ENCODE results near the gene SMARCA4.
"Not testable (repeated sequence)": the region's sequence is repeated elsewhere in the genome, so short reads cannot be mapped to it uniquely, and the experiment has no call there.

SMARCA4 gene

DNA sequence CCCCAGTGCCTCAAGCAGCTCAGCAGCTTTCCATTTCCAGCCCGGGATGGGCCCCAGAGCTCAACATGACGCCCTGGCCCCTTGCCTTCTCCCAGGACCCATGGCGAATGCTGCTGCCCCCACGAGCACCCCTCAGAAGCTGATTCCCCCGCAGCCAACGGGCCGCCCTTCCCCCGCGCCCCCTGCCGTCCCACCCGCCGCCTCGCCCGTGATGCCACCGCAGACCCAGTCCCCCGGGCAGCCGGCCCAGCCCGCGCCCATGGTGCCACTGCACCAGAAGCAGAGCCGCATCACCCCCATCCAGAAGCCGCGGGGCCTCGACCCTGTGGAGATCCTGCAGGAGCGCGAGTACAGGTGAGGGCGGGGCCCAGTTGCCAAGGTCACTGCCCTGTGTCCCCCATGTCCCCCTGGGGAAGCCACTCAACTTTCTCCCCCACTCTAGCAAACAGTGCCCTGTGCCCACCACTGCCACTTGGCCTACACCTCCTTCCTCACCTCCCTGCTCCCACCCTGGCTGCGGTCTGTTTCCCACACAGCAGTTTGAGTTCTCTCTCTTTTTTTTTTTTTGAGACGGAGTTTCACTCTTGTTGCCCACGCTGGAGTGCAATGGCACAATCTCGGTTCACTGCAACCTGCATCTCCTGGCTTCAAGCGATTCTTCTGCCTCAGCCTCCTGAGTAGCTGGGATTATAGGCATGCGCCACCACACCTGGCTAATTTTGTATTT lies 26.9 kb downstream of the SMARCA4 start:
- H3K4me3 Mint-ChIP-seq, result no peak overlapping the region
- no peaks in the 10 kb centered on the region for H3K9me3 Mint-ChIP-seq
- peaks cover 3% of the 10 kb centered on the region for H3K4me1 Mint-ChIP-seq
- H3K27ac Mint-ChIP-seq, result no peak overlapping the region
- H3K36me3 Mint-ChIP-seq (ENCODE audit: low read depth), result peaks cover 47% of the 10 kb centered on the region
- TF ChIP-seq, protein P1, sequence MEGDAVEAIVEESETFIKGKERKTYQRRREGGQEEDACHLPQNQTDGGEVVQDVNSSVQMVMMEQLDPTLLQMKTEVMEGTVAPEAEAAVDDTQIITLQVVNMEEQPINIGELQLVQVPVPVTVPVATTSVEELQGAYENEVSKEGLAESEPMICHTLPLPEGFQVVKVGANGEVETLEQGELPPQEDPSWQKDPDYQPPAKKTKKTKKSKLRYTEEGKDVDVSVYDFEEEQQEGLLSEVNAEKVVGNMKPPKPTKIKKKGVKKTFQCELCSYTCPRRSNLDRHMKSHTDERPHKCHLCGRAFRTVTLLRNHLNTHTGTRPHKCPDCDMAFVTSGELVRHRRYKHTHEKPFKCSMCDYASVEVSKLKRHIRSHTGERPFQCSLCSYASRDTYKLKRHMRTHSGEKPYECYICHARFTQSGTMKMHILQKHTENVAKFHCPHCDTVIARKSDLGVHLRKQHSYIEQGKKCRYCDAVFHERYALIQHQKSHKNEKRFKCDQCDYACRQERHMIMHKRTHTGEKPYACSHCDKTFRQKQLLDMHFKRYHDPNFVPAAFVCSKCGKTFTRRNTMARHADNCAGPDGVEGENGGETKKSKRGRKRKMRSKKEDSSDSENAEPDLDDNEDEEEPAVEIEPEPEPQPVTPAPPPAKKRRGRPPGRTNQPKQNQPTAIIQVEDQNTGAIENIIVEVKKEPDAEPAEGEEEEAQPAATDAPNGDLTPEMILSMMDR (IDR thresholded peaks at IDR 0.05; ENCODE audit: unreplicated experiment in 3 of 3), result no peak
- no peaks in the 10 kb centered on the region for H3K27me3 Mint-ChIP-seq (ENCODE audit: low read depth)

DNA sequence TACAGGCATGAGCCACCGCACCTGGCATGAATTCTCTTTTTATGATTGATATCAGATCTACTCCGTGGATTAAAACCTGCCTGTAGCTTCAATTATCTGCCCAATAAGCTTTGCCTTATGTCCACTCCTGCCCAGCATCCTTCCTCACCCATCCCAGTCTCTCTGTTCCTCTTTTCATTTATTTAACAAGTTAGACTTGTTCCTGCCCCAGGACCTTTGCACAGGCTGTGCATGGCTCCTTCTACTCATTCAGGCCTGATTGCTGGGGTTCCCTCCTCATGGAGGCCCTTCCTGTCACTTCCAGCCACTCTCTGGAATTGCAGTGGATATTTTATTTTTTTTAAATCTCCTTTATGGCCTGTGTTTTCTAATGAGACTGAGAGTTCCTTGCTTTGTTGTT lies 27.6 kb downstream of the SMARCA4 start:
- Mint-ChIP-seq H3K4me3 (no peak overlapping the region), H3K27me3 (ENCODE audit: low read depth) (no peaks in the 10 kb centered on the region), H3K4me1 (no peaks in the 10 kb centered on the region), H3K27ac (no peak overlapping the region), H3K9me3 (no peaks in the 10 kb centered on the region), H3K36me3 (ENCODE audit: low read depth) (peaks cover 49% of the 10 kb centered on the region)
- TF ChIP-seq, protein P1 (IDR thresholded peaks at IDR 0.05; ENCODE audit: unreplicated experiment in 3 of 3), result no peak

DNA sequence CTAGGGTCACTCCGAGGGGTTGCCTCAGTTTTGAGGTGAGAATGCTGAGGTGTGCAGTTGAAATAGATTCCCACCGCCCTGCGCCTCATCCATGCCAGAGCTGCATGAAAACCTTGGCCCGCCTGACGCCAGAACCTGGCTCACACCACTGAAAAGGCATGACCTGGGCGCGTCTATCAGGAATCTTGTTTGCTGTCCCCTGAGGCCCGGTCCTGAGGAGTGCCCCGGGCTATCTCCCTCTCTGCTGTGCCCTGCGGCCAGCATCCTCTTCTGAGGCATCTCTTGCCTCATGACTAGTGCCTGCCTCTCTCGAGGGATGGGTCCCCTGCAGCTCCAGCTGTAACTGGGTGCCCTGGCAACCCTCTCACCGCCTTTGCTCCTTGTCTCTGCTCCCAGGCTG lies 28.1 kb downstream of the SMARCA4 start:
- Mint-ChIP-seq H3K27me3 (ENCODE audit: low read depth) (no peaks in the 10 kb centered on the region), H3K4me3 (no peak overlapping the region), H3K4me1 (no peaks in the 10 kb centered on the region)

DNA sequence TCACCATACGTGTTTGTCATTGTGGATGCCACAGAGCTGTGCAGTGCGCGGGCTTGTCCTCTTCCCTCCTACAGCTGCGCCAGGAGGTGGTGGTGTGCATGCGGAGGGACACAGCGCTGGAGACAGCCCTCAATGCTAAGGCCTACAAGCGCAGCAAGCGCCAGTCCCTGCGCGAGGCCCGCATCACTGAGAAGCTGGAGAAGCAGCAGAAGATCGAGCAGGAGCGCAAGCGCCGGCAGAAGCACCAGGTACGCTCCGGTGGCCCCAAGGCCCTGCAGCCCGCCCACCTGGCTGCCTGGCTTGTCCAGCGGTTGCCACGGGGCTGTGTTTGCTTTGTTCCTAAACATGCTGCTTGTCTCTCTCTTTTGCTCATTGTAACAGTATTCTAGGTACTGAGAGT lies 30.2 kb downstream of the SMARCA4 start:
- no peaks in the 10 kb centered on the region for H3K4me1 Mint-ChIP-seq
- H3K4me3 Mint-ChIP-seq, result no peak overlapping the region
- no peaks in the 10 kb centered on the region for H3K27me3 Mint-ChIP-seq (ENCODE audit: low read depth)
- peaks cover 50% of the 10 kb centered on the region for H3K36me3 Mint-ChIP-seq (ENCODE audit: low read depth)
- H3K27ac Mint-ChIP-seq, result no peak overlapping the region
- no peaks in the 10 kb centered on the region for H3K9me3 Mint-ChIP-seq
- TF ChIP-seq, protein P1 (IDR thresholded peaks at IDR 0.05; ENCODE audit: unreplicated experiment in 3 of 3), result no peak

More for the DNA sequence above, 28.1 kb downstream of the SMARCA4 start:
- TF ChIP-seq, protein P1 (IDR thresholded peaks at IDR 0.05; ENCODE audit: unreplicated experiment in 3 of 3), result no peak
- H3K9me3 Mint-ChIP-seq, result no peaks in the 10 kb centered on the region
- H3K36me3 Mint-ChIP-seq (ENCODE audit: low read depth), result peaks cover 45% of the 10 kb centered on the region
- H3K27ac Mint-ChIP-seq, result no peak overlapping the region

DNA sequence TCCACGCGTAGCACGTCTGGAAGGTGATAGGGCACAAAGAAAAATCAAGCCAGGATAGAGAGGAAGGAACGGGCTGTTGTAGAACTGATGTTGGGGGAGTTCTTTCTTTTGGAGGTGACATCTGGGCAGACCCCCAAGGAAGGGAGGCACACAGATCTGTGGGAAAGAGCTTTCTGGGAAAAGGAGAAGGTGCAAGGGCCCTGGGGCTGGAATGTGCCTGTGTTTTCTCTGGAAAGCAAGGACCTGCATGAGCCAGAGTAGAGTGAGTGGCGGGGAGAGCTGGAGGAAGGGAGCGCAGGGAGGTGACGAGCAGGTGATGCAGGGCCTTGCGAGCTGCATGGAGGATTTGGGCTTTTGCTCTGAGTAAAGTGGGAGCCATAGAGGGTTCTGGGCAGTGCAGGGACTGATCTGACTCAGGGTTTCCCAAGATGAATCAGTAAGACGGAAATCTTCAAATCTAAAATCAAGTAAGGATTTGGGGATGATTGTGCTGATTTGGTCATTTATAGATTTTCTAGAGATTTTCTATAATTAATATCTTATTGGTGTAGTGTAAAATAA lies 30.8 kb downstream of the SMARCA4 start:
- Mint-ChIP-seq H3K36me3 (ENCODE audit: low read depth) (peaks cover 56% of the 10 kb centered on the region), H3K4me3 (no peak overlapping the region), H3K9me3 (no peaks in the 10 kb centered on the region), H3K27me3 (ENCODE audit: low read depth) (no peaks in the 10 kb centered on the region), H3K27ac (no peak overlapping the region), H3K4me1 (no peaks in the 10 kb centered on the region)
- TF ChIP-seq, protein P1 (IDR thresholded peaks at IDR 0.05; ENCODE audit: unreplicated experiment in 3 of 3), result no peak

DNA sequence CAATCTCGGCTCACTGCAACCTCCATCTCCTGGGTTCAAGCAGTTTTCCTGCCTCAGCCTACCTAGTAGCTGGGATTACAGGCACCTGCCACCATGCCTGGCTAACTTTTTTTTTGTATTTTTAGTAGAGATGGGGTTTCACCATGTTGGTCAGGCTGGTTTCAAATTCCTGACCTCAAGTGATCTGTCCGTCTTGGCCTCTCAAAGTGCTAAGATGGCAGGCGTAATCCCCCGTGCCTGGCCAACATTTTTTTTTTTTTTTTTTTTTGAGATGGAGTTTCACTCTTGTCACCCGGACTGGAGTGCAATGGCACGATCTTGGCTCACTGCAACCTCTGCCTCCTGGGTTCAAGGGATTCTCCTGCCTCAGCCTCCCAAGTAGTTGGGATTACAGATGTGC lies 31.3 kb downstream of the SMARCA4 start:
- H3K27ac Mint-ChIP-seq; H3K9me3 Mint-ChIP-seq; H3K4me3 Mint-ChIP-seq; H3K4me1 Mint-ChIP-seq; H3K27me3 Mint-ChIP-seq (ENCODE audit: low read depth): not testable (repeated sequence)
- peaks cover 56% of the 10 kb centered on the region for H3K36me3 Mint-ChIP-seq (ENCODE audit: low read depth)

Data from nephron (organoid).